Adrenal gland (tissue), 12 donors: ENCODE results near the gene ACTL6B. TPM values are rescaled to one million over a fixed set of nuclear protein-coding genes. Genes with fewer than 3 reads are reported as not detected.

Experiments used
- DNase-seq, 7 donors: peaks; one replicate each; pipeline ENCODE4 v3.0.0-alpha.2; 2019 to 2020
- H3K27ac ChIP-seq, 5 donors: fragments of 200-600 bp; sonication (generic) in 4 of 5; 1 replicate in 3 of 5; 2 replicates in 2 of 5; pipeline versions ENCODE4 v1.5.1 to v1.8.0; 2016 to 2020; ENCODE audit warnings: mild to moderate bottlenecking in 1 of 5
- H3K27me3 ChIP-seq: fragments of 200-600 bp; 2 replicates; pipeline ENCODE4 v1.8.0; 2021
- H3K36me3 ChIP-seq, 2 donors: fragments of 200-600 bp; replicated peaks in 1 of 2; 1 replicate in 1 of 2; 2 replicates in 1 of 2; pipeline versions ENCODE4 v1.5.1 to v1.8.0; 2018 to 2022
- H3K4me1 ChIP-seq, 2 donors: fragments of 200-600 bp; replicated peaks in 1 of 2; 1 replicate in 1 of 2; 2 replicates in 1 of 2; pipeline versions ENCODE4 v1.5.1 to v1.8.0; 2018 to 2021
- H3K4me3 ChIP-seq, 4 donors: fragments of 200-600 bp; sonication (generic) in 3 of 4; one replicate each; pipeline ENCODE4 v1.5.1; 2016 to 2018
- H3K9me3 ChIP-seq, 3 donors: fragments of 200-600 bp; sonication (generic) in 1 of 3; replicated peaks in 1 of 3; 1 replicate in 2 of 3; 2 replicates in 1 of 3; pipeline versions ENCODE4 v1.5.1 to v1.8.0; 2016 to 2021
- POLR2A ChIP-seq, 2 donors: fragments of 450-650 bp; IDR thresholded peaks; one replicate each; pipeline ENCODE4 v1.6.1; 2017; ENCODE audit warnings: antibody characterized with exemption in 2 of 2, mild to moderate bottlenecking in 2 of 2, moderate library complexity in 1 of 2
- WGBS, 4 donors: extraction: QIAGEN DNeasy Blood & Tissue Kit in 2 of 4; methylation state at CpG; one replicate each; pipeline versions ENCODE4 v1.1.5 to v1.1.7; 2013 to 2017; 5-methylcytosine and 5-hydroxymethylcytosine counted together
- intact Hi-C, 2 donors: fragments of 100-400 bp; cut with DNase I; formaldehyde crosslinking; loops; one replicate each; pipeline versions ENCODE4 v1.14.1 to v1.15.0; 2022 to 2023
- polyA plus RNA-seq, 3 donors: library from polyadenylated mRNA; stranded (reverse); fragments of 200-250 nt in 2 of 3; fragments of 350-450 nt in 1 of 3; fragmentation: Illumina TruSeq in 1 of 3; extraction: RNeasy Lipid Tissue Mini Kit (QIAGEN cat#74804) in 1 of 3; gene quantifications; one replicate each; pipeline ENCODE4 v1.2.3, GENCODE V29; 2013 to 2014
- total RNA-seq, 9 donors: library from RNA; depleted of rRNA in 4 of 9; stranded (reverse); fragments of >200 nt in 4 of 9; fragments of 120-200 nt in 1 of 9; fragmentation: NEBNext Ultra II Directional in 1 of 9; extraction: Animal tissue kit (Norgen Biotek cat#: 25700) in 1 of 9; gene quantifications; one replicate each; pipeline versions ENCODE4 v1.1.0 to v1.2.4, GENCODE V29; 2013 to 2023
- TF ChIP-seq, protein P1 (sequence below), 6 experiments: fragments of 450-650 bp in 4 of 6; fragments of 200-600 bp in 2 of 6; sonication (generic) in 1 of 6; IDR thresholded peaks; 1 replicate in 5 of 6; 2 replicates in 1 of 6; pipeline versions ENCODE4 v1.5.1 to v1.8.0; 2016 to 2021; ENCODE audit warnings: antibody characterized with exemption in 6 of 6, mild to moderate bottlenecking in 2 of 6, moderate library complexity in 1 of 6
- donor health status: healthy with polysubstance abuse.
- donor health status: Bipolar disorder and iron deficiency.
- donor health status: DM: yes; HTN: yes; CAD: no.
- donor health status: DM: no; HTN: no; CAD: no.
- donor health status: DM: no; HTN: no; CAD: no.
- donor health status: DM: yes; HTN: yes; CAD: no.

ACTL6B gene
- total and polyA plus RNA-seq, 12 donors = 0.64 to 5.1 (median 2.4) TPM; not detected in 5

DNA sequence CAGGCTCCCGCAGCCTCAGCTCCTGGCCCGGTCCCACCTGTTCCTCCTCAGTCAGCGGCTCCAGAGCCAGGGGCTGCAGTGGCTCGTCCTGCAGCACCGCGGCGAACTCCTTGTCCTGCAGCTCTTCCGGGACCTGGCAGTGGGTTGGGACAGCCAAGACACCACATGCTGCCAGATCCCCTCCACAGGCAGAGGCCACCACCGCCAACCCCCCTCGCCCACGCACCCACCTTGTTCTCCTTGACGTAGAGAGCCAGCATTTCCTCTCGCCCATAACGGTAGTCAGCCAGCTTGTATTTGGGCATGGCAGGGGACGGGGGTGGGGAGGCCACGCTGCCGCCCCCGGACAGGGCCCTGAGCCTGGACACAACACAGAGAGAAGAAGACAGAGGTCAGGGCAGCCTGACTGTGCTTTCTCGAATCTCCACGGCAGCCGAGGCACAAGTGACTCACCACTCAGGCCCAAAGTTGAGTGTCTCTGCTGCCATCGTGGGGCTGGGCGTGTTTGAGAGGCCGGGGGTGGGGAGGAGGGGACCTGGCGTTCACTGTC is 31.6 kb upstream of the ACTL6B start:
- H3K27ac ChIP-seq = peak overlapping the region in 4 of 5 donors; percentile 32 to 71 (median 60)

DNA sequence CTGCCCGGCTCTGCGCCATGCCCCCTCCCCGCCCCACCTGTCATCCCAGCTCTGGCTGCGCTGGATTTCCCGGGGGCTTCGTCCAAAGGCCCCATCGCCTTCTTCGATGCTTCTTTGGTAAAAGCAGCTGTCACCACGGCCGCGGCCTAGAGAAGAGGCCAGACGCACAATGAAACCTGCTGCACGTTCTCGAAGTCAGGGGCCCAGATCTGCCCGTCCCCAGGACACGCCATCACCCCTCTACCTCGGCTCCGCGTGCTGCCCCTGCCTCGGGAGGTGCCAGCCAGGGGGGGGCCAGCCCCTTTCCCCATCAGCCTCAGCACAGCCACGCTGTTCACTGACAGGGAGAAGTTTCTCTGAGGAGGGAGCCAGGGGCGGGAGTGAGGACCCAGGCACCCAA is 31.0 kb upstream of the ACTL6B start:
- Histone ChIP-seq H3K9me3 (no peaks in the 10 kb centered on the region), H3K4me3 (no peak overlapping the region), H3K27ac (peak overlapping the region in 2 of 5 donors; percentile 69 to 71), H3K4me1 (peaks cover 11 to 52% of the 10 kb centered on the region in 2 donors), H3K36me3 (peaks cover 0 to 64% of the 10 kb centered on the region in 2 donors), H3K27me3 (no peaks in the 10 kb centered on the region)
- WGBS, 4 donors = 86 to 95% (median 88%) methylated on average over 17 to 22 of the region's 22 CpGs
- peak in 1 of 7 donors; percentile 22 for DNase-seq
- intact Hi-C loops = loop anchor here in 1 of 2 donors (5.0 kb wide), 2 partner anchors 115 to 220 kb away; partner anchors contain the start of gene SAP25
- TF ChIP-seq, protein P1, sequence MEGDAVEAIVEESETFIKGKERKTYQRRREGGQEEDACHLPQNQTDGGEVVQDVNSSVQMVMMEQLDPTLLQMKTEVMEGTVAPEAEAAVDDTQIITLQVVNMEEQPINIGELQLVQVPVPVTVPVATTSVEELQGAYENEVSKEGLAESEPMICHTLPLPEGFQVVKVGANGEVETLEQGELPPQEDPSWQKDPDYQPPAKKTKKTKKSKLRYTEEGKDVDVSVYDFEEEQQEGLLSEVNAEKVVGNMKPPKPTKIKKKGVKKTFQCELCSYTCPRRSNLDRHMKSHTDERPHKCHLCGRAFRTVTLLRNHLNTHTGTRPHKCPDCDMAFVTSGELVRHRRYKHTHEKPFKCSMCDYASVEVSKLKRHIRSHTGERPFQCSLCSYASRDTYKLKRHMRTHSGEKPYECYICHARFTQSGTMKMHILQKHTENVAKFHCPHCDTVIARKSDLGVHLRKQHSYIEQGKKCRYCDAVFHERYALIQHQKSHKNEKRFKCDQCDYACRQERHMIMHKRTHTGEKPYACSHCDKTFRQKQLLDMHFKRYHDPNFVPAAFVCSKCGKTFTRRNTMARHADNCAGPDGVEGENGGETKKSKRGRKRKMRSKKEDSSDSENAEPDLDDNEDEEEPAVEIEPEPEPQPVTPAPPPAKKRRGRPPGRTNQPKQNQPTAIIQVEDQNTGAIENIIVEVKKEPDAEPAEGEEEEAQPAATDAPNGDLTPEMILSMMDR (IDR thresholded peaks at IDR 0.05) = no peak
- TF ChIP-seq POLR2A (IDR thresholded peaks at IDR 0.05) = no peak

More for the DNA sequence above, 31.6 kb upstream of the ACTL6B start:
- Histone ChIP-seq H3K36me3 (peaks cover 0 to 59% of the 10 kb centered on the region in 2 donors), H3K9me3 (no peaks in the 10 kb centered on the region), H3K27me3 (no peaks in the 10 kb centered on the region), H3K4me1 (peaks cover 16 to 58% of the 10 kb centered on the region in 2 donors), H3K4me3 (no peak overlapping the region)
- intact Hi-C loops = loop anchor here in 1 of 2 donors (5.0 kb wide), 2 partner anchors 116 to 221 kb away; partner anchors contain the start of gene SAP25
- WGBS, 4 donors = 59 to 68% (median 62%) methylated on average over 17 to 25 of the region's 25 CpGs
- no peak for TF ChIP-seq POLR2A (IDR thresholded peaks at IDR 0.05)
- TF ChIP-seq, protein P1 (IDR thresholded peaks at IDR 0.05) = no peak
- DNase-seq = peak; percentile 69 to 83 (median 78)

DNA sequence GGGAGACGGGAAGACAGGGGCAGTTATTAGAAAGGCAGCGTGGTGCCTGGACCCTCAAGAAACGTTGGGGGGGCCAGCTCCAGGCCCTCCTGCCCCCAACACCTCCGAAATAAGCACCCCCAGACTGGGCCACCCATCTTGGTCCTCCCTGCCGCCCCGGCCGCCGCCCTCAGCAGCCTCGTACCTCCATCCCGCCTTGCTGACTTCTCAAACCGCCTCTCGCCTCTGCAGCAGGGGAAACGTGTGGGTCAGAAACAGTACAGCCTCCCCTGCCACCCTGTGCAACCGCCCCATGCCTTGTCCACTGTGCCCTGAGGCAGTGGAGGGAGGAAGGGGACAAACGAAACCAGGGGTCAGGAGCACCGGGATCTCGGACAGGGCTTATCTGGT is 30.6 kb upstream of the ACTL6B start:
- Histone ChIP-seq H3K9me3 (no peaks in the 10 kb centered on the region), H3K4me3 (no peak overlapping the region), H3K27me3 (no peaks in the 10 kb centered on the region), H3K36me3 (peaks cover 0 to 68% of the 10 kb centered on the region in 2 donors), H3K4me1 (peaks cover 9 to 51% of the 10 kb centered on the region in 2 donors), H3K27ac (peak overlapping the region in 1 of 5 donors; percentile 71)
- peak in 1 of 7 donors; percentile 13 for DNase-seq
- 83 to 90% (median 90%) methylated on average over 13 to 17 of the region's 17 CpGs for WGBS, 4 donors
- no peak for TF ChIP-seq POLR2A (IDR thresholded peaks at IDR 0.05)
- TF ChIP-seq, protein P1 (IDR thresholded peaks at IDR 0.05) = no peak
- intact Hi-C loops = loop anchor here in 1 of 2 donors (5.0 kb wide), 2 partner anchors 115 to 220 kb away; partner anchors contain the start of gene SAP25

- intact Hi-C loops = loop anchor here in 1 of 2 donors (5.0 kb wide), 2 partner anchors 114 to 219 kb away; partner anchors contain the start of gene SAP25
These were observed 30.1 kb upstream of the ACTL6B start for GRCh38 chr7:100686201-100686821.

More at GRCh38 chr7:100686201-100686821, 30.1 kb upstream of the ACTL6B start:
- WGBS, 4 donors = 71 to 86% (median 77%) methylated on average over 32 to 33 of the region's 33 CpGs
- Histone ChIP-seq H3K27ac (peak overlapping the region in 1 of 5 donors; percentile 71), H3K4me1 (peaks cover 9 to 47% of the 10 kb centered on the region in 2 donors), H3K9me3 (no peaks in the 10 kb centered on the region), H3K4me3 (no peak overlapping the region), H3K36me3 (peaks cover 0 to 73% of the 10 kb centered on the region in 2 donors), H3K27me3 (no peaks in the 10 kb centered on the region)
- no peak for TF ChIP-seq POLR2A (IDR thresholded peaks at IDR 0.05)
- TF ChIP-seq, protein P1 (IDR thresholded peaks at IDR 0.05) = no peak
- DNase-seq = peak in 3 of 7 donors; percentile 13 to 32 (median 25)
